ENCODE results near the gene RAB34.

DNA sequence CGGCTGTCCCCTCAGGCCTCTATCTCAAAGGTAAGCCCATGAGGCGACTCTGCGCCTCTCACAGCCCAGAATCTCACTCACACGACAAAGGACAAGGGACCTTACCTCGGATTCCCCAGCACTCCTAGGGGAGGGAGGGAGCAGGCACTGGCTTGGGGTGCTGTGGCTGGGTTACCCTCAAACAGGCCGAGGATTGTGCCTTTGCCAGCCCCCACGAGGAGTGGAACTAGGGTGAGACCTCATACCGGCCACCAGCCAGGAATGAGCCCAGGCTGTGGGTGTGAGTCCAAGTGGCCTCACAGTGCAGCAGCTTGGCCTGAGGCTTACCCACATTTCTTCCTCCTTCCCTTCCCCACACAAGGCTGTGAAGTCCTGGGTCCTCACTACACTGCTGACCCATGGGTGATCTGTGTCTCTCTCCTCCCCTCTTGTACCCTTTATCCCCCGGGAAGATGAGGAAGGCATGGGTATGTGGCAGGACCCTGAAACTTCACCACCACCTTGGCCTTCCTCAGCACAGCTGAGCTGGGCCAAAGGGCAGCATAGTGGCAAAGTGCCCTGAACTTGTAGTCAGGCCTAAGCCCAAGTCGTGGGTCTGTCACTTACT lies 11.8 kb downstream of the RAB34 start:
- TF ChIP-seq EZH2 (IDR thresholded peaks at IDR 0.05; ENCODE audit: insufficient read depth, poor library complexity, severe bottlenecking): no peak
- TF ChIP-seq EZH2phosphoT487 (IDR thresholded peaks at IDR 0.05; ENCODE audit: insufficient read depth, low read depth): no peak
